ENCODE measurements around the gene GPR87. TPM values are rescaled to one million over a fixed set of nuclear protein-coding genes. Genes with fewer than 3 reads are reported as not detected.

Gene GPR87
- total and polyA plus RNA-seq, 2 donors (not counting 1 experiment from before 2014, with no cell fraction given), result 0.05 to 0.17 TPM

DNA sequence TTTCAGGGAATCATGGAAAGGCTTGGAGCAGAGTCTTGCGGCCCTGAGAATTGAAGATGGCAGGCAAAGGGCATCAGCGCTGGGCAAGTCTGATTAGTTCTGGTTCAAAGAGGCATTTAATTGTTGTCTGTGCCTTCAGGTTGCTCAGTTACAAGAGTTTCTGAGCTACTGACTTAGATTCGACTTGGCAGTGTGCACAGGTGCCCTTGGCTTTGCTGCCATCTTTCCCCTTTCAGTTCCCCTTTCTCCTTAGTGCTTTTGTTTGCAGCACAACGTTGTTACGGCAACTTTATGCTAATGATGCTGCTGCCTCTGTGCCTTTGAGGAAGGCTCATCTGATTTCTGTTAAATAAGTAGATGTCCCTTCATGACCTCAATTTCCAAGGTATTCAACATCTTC is 50.8 kb downstream of the GPR87 start:
- Histone ChIP-seq H3K4me3 (replicated peaks in 1 of 4; ENCODE audit: control extremely low read depth in 1 of 4, insufficient read depth in 1 of 4, low read depth in 3 of 4, low read length in 4 of 4) (no peak overlapping the region), H3K4me1 (ENCODE audit: control insufficient read depth, extremely low read depth, insufficient read depth, low read length) (no peaks in the 10 kb centered on the region), H3K9ac (ENCODE audit: insufficient read depth, low read length) (no peak overlapping the region), H3K4me2 (ENCODE audit: extremely low read depth, insufficient read depth, low read length) (no peak overlapping the region), H4K20me1 (ENCODE audit: control insufficient read depth, extremely low read depth, insufficient read depth, low read length) (no peaks in the 10 kb centered on the region), H3K27me3 (ENCODE audit: control insufficient read depth, insufficient read depth, low read length) (no peaks in the 10 kb centered on the region), H2AFZ (ENCODE audit: low read length) (no peak overlapping the region), H3K9me3 (ENCODE audit: control insufficient read depth, insufficient read depth, low read depth, low read length) (no peaks in the 10 kb centered on the region), H3K79me2 (ENCODE audit: control insufficient read depth, insufficient read depth, low read length) (no peaks in the 10 kb centered on the region), H3K27ac (ENCODE audit: insufficient read depth, low read length) (no peak overlapping the region), H3K36me3 (ENCODE audit: control insufficient read depth, insufficient read depth, low read length) (no peaks in the 10 kb centered on the region)
- TF ChIP-seq EZH2 (IDR thresholded peaks at IDR 0.05; ENCODE audit: low read length, missing control alignments), result no peak
- TF ChIP-seq, protein P1, sequence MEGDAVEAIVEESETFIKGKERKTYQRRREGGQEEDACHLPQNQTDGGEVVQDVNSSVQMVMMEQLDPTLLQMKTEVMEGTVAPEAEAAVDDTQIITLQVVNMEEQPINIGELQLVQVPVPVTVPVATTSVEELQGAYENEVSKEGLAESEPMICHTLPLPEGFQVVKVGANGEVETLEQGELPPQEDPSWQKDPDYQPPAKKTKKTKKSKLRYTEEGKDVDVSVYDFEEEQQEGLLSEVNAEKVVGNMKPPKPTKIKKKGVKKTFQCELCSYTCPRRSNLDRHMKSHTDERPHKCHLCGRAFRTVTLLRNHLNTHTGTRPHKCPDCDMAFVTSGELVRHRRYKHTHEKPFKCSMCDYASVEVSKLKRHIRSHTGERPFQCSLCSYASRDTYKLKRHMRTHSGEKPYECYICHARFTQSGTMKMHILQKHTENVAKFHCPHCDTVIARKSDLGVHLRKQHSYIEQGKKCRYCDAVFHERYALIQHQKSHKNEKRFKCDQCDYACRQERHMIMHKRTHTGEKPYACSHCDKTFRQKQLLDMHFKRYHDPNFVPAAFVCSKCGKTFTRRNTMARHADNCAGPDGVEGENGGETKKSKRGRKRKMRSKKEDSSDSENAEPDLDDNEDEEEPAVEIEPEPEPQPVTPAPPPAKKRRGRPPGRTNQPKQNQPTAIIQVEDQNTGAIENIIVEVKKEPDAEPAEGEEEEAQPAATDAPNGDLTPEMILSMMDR (conservative IDR thresholded peaks at IDR 0.05 in 1 of 2, IDR thresholded peaks at IDR 0.05 in 1 of 2; ENCODE audit: low read depth in 1 of 2, low read length in 2 of 2), result no peak
- no peak for DNase-seq (ENCODE audit: low read depth in 2 of 2)

- Histone ChIP-seq H3K4me3 (replicated peaks in 1 of 4; ENCODE audit: control extremely low read depth in 1 of 4, insufficient read depth in 1 of 4, low read depth in 3 of 4, low read length in 4 of 4) (no peak overlapping the region), H3K9ac (ENCODE audit: insufficient read depth, low read length) (no peak overlapping the region), H4K20me1 (ENCODE audit: control insufficient read depth, extremely low read depth, insufficient read depth, low read length) (no peaks in the 10 kb centered on the region), H3K4me2 (ENCODE audit: extremely low read depth, insufficient read depth, low read length) (no peak overlapping the region), H3K79me2 (ENCODE audit: control insufficient read depth, insufficient read depth, low read length) (no peaks in the 10 kb centered on the region), H3K27ac (ENCODE audit: insufficient read depth, low read length) (no peak overlapping the region), H3K4me1 (ENCODE audit: control insufficient read depth, extremely low read depth, insufficient read depth, low read length) (no peaks in the 10 kb centered on the region), H3K9me3 (ENCODE audit: control insufficient read depth, insufficient read depth, low read depth, low read length) (no peaks in the 10 kb centered on the region), H2AFZ (ENCODE audit: low read length) (no peak overlapping the region), H3K36me3 (ENCODE audit: control insufficient read depth, insufficient read depth, low read length) (no peaks in the 10 kb centered on the region), H3K27me3 (ENCODE audit: control insufficient read depth, insufficient read depth, low read length) (no peaks in the 10 kb centered on the region)
- no peak for DNase-seq (ENCODE audit: low read depth in 2 of 2)
- no peak for TF ChIP-seq EZH2 (IDR thresholded peaks at IDR 0.05; ENCODE audit: low read length, missing control alignments)
- TF ChIP-seq, protein P1 (conservative IDR thresholded peaks at IDR 0.05 in 1 of 2, IDR thresholded peaks at IDR 0.05 in 1 of 2; ENCODE audit: low read depth in 1 of 2, low read length in 2 of 2), result no peak
Measured at GRCh38 chr3:151265166-151265565, 51.5 kb downstream of the GPR87 start.

DNA sequence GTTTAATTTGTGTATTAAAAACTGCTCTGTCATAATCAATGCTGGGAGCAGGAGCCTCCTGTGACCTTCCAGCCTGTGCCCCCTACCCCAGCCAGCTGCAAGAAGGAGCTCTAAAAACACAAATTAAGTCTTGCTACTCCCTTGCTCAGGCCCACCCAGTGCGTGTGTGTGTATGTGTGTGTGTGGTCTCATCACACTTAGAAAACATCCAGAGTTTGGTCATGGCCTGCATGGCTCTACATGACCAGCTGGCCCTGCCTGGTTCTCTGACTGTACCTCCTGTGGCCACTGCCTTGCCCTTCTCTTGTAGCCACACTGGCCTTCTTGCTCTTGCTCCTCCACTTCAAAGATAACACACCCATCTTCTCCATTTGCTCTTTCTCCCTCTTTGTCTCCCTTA is 52.0 kb downstream of the GPR87 start:
- H3K27ac ChIP-seq (ENCODE audit: insufficient read depth, low read length), result no peak overlapping the region

More for the DNA sequence above, 52.0 kb downstream of the GPR87 start:
- no peaks in the 10 kb centered on the region for H3K36me3 ChIP-seq (ENCODE audit: control insufficient read depth, insufficient read depth, low read length)
- TF ChIP-seq, protein P1 (conservative IDR thresholded peaks at IDR 0.05 in 1 of 2, IDR thresholded peaks at IDR 0.05 in 1 of 2; ENCODE audit: low read depth in 1 of 2, low read length in 2 of 2), result no peak
- no peak overlapping the region for H2AFZ ChIP-seq (ENCODE audit: low read length)
- H3K4me3 ChIP-seq (replicated peaks in 1 of 4; ENCODE audit: control extremely low read depth in 1 of 4, insufficient read depth in 1 of 4, low read depth in 3 of 4, low read length in 4 of 4), result no peak overlapping the region
- no peak overlapping the region for H3K4me2 ChIP-seq (ENCODE audit: extremely low read depth, insufficient read depth, low read length)
- H3K4me1 ChIP-seq (ENCODE audit: control insufficient read depth, extremely low read depth, insufficient read depth, low read length), result no peaks in the 10 kb centered on the region
- no peak for DNase-seq (ENCODE audit: low read depth in 2 of 2)
- no peaks in the 10 kb centered on the region for H3K79me2 ChIP-seq (ENCODE audit: control insufficient read depth, insufficient read depth, low read length)
- no peak overlapping the region for H3K9ac ChIP-seq (ENCODE audit: insufficient read depth, low read length)
- no peaks in the 10 kb centered on the region for H4K20me1 ChIP-seq (ENCODE audit: control insufficient read depth, extremely low read depth, insufficient read depth, low read length)
- H3K9me3 ChIP-seq (ENCODE audit: control insufficient read depth, insufficient read depth, low read depth, low read length), result no peaks in the 10 kb centered on the region
- H3K27me3 ChIP-seq (ENCODE audit: control insufficient read depth, insufficient read depth, low read length), result no peaks in the 10 kb centered on the region
